Measurements from ENCODE around the gene IL4I1.

Gene IL4I1

DNA sequence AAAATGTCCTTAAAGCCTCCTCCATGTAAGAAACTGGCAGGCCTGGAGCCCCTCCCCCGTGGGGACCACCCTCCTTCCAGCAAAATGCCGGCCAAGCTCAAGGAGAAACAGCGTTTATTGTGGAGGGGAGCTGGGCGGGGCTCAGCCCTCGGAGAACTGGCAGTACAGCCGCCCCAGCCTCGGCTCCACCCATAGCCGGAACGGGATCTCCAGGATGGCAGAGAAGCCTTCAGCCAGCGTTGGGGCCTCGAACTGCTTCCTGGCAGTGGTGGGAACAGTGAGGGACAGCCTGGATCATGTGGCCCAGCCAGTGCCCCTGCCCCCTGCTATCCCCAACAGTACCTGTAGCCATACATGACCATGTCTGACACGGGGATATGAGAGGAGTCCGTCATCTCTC lies 35.6 kb downstream of the IL4I1 start:
- Histone ChIP-seq H2AFZ (ENCODE audit: low read length) (no peak overlapping the region), H3K4me2 (ENCODE audit: low read depth, low read length, poor library complexity, severe bottlenecking) (no peak overlapping the region), H3K27me3 (ENCODE audit: insufficient read depth, low read length, poor library complexity, severe bottlenecking) (no peaks in the 10 kb centered on the region), H3K9ac (ENCODE audit: low read depth, low read length, poor library complexity, severe bottlenecking) (no peak overlapping the region), H3K9me2 (replicated peaks; ENCODE audit: low read depth, low read length) (no peaks in the 10 kb centered on the region), H3K79me2 (ENCODE audit: insufficient read depth, low read length) (peaks cover 30% of the 10 kb centered on the region), H3K36me3 (ENCODE audit: insufficient read depth, low read length) (peaks cover 58% of the 10 kb centered on the region; the same call in 1 of the 2 replicates), H4K20me1 (ENCODE audit: insufficient read depth, low read length, poor library complexity, severe bottlenecking) (peaks cover 55% of the 10 kb centered on the region), H3K4me1 (ENCODE audit: insufficient read depth, low read length, poor library complexity, severe bottlenecking) (peaks cover 12% of the 10 kb centered on the region), H3F3A (ENCODE audit: low read depth) (no peaks in the 10 kb centered on the region), H3K4me3 (ENCODE audit: low read length, poor library complexity, severe bottlenecking) (no peak overlapping the region), H3K9me3 (ENCODE audit: insufficient read depth, low read depth, low read length) (no peaks in the 10 kb centered on the region)
- no peak for TF ChIP-seq EZH2phosphoT487 (IDR thresholded peaks at IDR 0.05; ENCODE audit: borderline replicate concordance)
- no peak for TF ChIP-seq CTCF (conservative IDR thresholded peaks at IDR 0.05; ENCODE audit: low read length)

DNA sequence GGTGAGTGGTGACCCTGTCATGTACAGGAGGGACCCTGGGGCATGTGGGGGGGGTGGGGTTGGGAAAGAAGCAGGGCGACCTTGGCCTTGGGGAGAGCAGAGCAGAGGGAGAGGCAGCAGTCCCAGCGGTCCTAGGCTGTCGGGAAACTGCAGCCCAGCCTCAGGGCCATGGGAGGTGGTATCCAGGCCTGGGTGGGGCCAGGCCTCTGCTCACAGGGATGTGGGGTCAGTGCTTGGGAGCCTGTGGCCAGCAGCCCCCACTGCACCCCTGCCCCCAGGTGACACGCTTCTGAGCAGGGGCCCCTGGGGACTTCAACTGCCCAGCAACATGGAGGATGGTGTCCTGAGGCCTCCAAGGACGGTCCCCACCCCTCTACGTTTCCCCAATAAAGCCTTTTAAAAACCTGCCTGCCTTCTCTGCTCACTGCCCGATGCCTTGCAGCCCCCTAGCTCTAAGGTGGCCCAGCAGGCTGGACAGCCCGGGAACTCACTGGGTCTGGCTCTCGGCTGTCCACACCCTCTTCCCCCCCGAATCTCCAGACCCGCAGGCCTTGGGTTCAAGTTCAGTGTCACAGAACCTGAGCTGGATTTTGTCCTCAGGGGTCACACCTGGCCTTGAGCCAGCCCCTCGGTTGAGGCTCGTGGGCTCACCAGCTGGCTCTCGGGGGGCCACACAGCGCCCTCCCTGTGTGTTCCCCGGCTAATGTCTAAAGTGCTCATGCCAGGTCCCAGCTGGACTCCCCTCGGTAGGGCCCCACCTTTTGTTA lies 36.2 kb downstream of the IL4I1 start:
- Histone ChIP-seq H3K36me3 (ENCODE audit: insufficient read depth, low read length) (peaks cover 64% of the 10 kb centered on the region; the same call in 1 of the 2 replicates), H4K20me1 (ENCODE audit: insufficient read depth, low read length, poor library complexity, severe bottlenecking) (peaks cover 53% of the 10 kb centered on the region), H3F3A (ENCODE audit: low read depth) (no peaks in the 10 kb centered on the region), H3K4me3 (ENCODE audit: low read length, poor library complexity, severe bottlenecking) (no peak overlapping the region), H3K27me3 (ENCODE audit: insufficient read depth, low read length, poor library complexity, severe bottlenecking) (no peaks in the 10 kb centered on the region), H3K9me2 (replicated peaks; ENCODE audit: low read depth, low read length) (no peaks in the 10 kb centered on the region), H3K9ac (ENCODE audit: low read depth, low read length, poor library complexity, severe bottlenecking) (no peak overlapping the region), H3K4me2 (ENCODE audit: low read depth, low read length, poor library complexity, severe bottlenecking) (no peak overlapping the region), H3K9me3 (ENCODE audit: insufficient read depth, low read depth, low read length) (no peaks in the 10 kb centered on the region), H2AFZ (ENCODE audit: low read length) (no peak overlapping the region), H3K79me2 (ENCODE audit: insufficient read depth, low read length) (peaks cover 24% of the 10 kb centered on the region), H3K4me1 (ENCODE audit: insufficient read depth, low read length, poor library complexity, severe bottlenecking) (peaks cover 7% of the 10 kb centered on the region)
- TF ChIP-seq EZH2phosphoT487 (IDR thresholded peaks at IDR 0.05; ENCODE audit: borderline replicate concordance) (no peak), CTCF (conservative IDR thresholded peaks at IDR 0.05; ENCODE audit: low read length) (no peak)

DNA sequence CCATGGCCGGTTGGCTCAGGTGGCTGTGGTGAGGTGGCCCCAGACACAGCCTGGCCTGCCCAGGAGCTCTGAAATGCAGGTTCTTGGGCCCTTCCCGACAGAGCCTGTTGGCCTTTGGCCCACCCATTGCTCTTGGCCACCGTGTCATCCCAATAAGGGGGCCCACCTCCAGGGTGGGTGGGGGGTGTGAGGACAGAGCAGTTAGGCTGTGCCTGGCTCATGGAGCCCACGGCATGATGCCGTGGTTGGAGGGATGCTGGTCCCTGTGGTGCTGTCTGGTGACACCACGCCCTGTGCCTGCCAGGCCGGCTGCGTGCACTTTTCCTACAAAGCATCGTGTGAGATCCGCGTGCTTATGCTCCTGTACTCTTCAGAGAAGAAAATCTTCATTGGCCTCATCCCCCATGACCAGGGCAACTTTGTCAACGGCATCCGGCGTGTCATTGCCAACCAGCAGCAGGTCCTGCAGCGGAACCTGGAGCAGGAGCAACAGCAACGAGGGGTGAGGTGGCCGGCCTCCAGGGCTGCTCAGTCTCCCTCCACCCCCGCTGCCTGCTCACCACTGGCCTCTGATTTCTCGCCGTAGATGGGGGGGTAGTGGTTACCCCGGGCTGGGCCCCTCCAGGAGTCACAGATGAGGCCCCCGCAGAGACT lies 36.9 kb downstream of the IL4I1 start:
- Histone ChIP-seq H3K27me3 (ENCODE audit: insufficient read depth, low read length, poor library complexity, severe bottlenecking) (no peaks in the 10 kb centered on the region), H3K79me2 (ENCODE audit: insufficient read depth, low read length) (peaks cover 23% of the 10 kb centered on the region), H3K4me3 (ENCODE audit: low read length, poor library complexity, severe bottlenecking) (no peak overlapping the region), H3K4me2 (ENCODE audit: low read depth, low read length, poor library complexity, severe bottlenecking) (no peak overlapping the region), H3K9me3 (ENCODE audit: insufficient read depth, low read depth, low read length) (no peaks in the 10 kb centered on the region), H4K20me1 (ENCODE audit: insufficient read depth, low read length, poor library complexity, severe bottlenecking) (peaks cover 55% of the 10 kb centered on the region), H3K36me3 (ENCODE audit: insufficient read depth, low read length) (peaks cover 67% of the 10 kb centered on the region; the same call in 1 of the 2 replicates), H3K4me1 (ENCODE audit: insufficient read depth, low read length, poor library complexity, severe bottlenecking) (peaks cover 1% of the 10 kb centered on the region), H3F3A (ENCODE audit: low read depth) (no peaks in the 10 kb centered on the region), H2AFZ (ENCODE audit: low read length) (no peak overlapping the region), H3K9ac (ENCODE audit: low read depth, low read length, poor library complexity, severe bottlenecking) (no peak overlapping the region), H3K9me2 (replicated peaks; ENCODE audit: low read depth, low read length) (no peaks in the 10 kb centered on the region)
- TF ChIP-seq EZH2phosphoT487 (IDR thresholded peaks at IDR 0.05; ENCODE audit: borderline replicate concordance) (no peak), CTCF (conservative IDR thresholded peaks at IDR 0.05; ENCODE audit: low read length) (no peak)
